Activated naive CD4-positive, alpha-beta T cell treated with anti-CD3 and anti-CD28 coated beads, Interleukin-2, amount 10 ng/mL, durations not matched to agents 7 days and 5 days (primary cell): ENCODE data around the gene SSBP4.
A peak's percentile ranks its signal among the peaks of the same experiment; 100 is the strongest.

ENCODE experiments used
- CTCF ChIA-PET: fragments of 350-600 bp; sonication (Branson Sonifier 250); formaldehyde crosslinking; loops from one replicate; lab custom pipeline; 2021; ENCODE audit warnings: antibody characterized with exemption; lab: Charles Lee
- DNase-seq: peaks from one replicate; pipeline ENCODE4 v3.0.0-alpha.2; 2020
- H3K27ac Mint-ChIP-seq: one replicate; pipeline ENCODE4 v1.8.0; 2021; ENCODE audit warnings: mild to moderate bottlenecking, moderate library complexity, mixed read lengths
- H3K27me3 Mint-ChIP-seq: one replicate; pipeline ENCODE4 v1.8.0; 2021; ENCODE audit warnings: mild to moderate bottlenecking, mixed read lengths
- H3K36me3 Mint-ChIP-seq: one replicate; pipeline ENCODE4 v1.8.0; 2021; ENCODE audit warnings: mixed read lengths
- H3K4me1 Mint-ChIP-seq: one replicate; pipeline ENCODE4 v1.8.0; 2021; ENCODE audit warnings: mixed read lengths
- H3K4me3 Mint-ChIP-seq: one replicate; pipeline ENCODE4 v1.8.0; 2021; ENCODE audit warnings: mild to moderate bottlenecking, moderate library complexity, mixed read lengths
- H3K9me3 Mint-ChIP-seq: one replicate; pipeline ENCODE4 v1.8.0; 2021; ENCODE audit warnings: mixed read lengths

The SSBP4 gene

GRCh38 chr19:18419699-18420460, 682 bp downstream of the SSBP4 start:
- H3K36me3 Mint-ChIP-seq = peaks cover 12% of the 10 kb centered on the region
- CTCF ChIA-PET = interaction anchor here (0.6 to 1.5 kb wide), 6 partner anchors 8 to 102 kb away, joined by 3 to 5 read pairs (median 3); no protein-coding TSS in a partner anchor
- no peaks in the 10 kb centered on the region for H3K9me3 Mint-ChIP-seq
- H3K4me1 Mint-ChIP-seq = peaks cover 85% of the 10 kb centered on the region
- H3K27me3 Mint-ChIP-seq = peaks cover 34% of the 10 kb centered on the region
- peak overlapping the region; percentile 95 for H3K4me3 Mint-ChIP-seq
- DNase-seq = peak; percentile 71
- peak overlapping the region; percentile 86 for H3K27ac Mint-ChIP-seq

- DNase-seq = no peak
- Mint-ChIP-seq H3K27ac (peak overlapping the region; percentile 86), H3K4me1 (peaks cover 83% of the 10 kb centered on the region), H3K36me3 (peaks cover 14% of the 10 kb centered on the region), H3K27me3 (peaks cover 26% of the 10 kb centered on the region), H3K9me3 (no peaks in the 10 kb centered on the region), H3K4me3 (peak overlapping the region; percentile 95)
- CTCF ChIA-PET = interaction anchor here (0.6 to 1.5 kb wide), 5 partner anchors 9 to 329 kb away, joined by 3 to 6 read pairs (median 3); no protein-coding TSS in a partner anchor
Observed at GRCh38 chr19:18420930-18421329, 1.7 kb downstream of the SSBP4 start.

GRCh38 chr19:18421371-18421959, 2.3 kb downstream of the SSBP4 start:
- peaks cover 21% of the 10 kb centered on the region for H3K27me3 Mint-ChIP-seq
- peaks cover 14% of the 10 kb centered on the region for H3K36me3 Mint-ChIP-seq
- peak overlapping the region; percentile 95 for H3K4me3 Mint-ChIP-seq
- H3K9me3 Mint-ChIP-seq = no peaks in the 10 kb centered on the region
- CTCF ChIA-PET = interaction anchor here (0.7 to 1.5 kb wide), 5 partner anchors 10 to 329 kb away, joined by 3 to 6 read pairs (median 3); no protein-coding TSS in a partner anchor
- peak overlapping the region; percentile 86 for H3K27ac Mint-ChIP-seq
- H3K4me1 Mint-ChIP-seq = peaks cover 80% of the 10 kb centered on the region
- DNase-seq = no peak

- H3K36me3 Mint-ChIP-seq = peaks cover 13% of the 10 kb centered on the region
Observed at GRCh38 chr19:18422530-18423191, 3.5 kb downstream of the SSBP4 start.

GRCh38 chr19:18423258-18424020, 4.2 kb downstream of the SSBP4 start:
- peaks cover 13% of the 10 kb centered on the region for H3K36me3 Mint-ChIP-seq
- no peaks in the 10 kb centered on the region for H3K9me3 Mint-ChIP-seq
- CTCF ChIA-PET = no interaction called here
- peaks cover 3% of the 10 kb centered on the region for H3K27me3 Mint-ChIP-seq
- H3K4me3 Mint-ChIP-seq = peak overlapping the region; percentile 37
- H3K4me1 Mint-ChIP-seq = peaks cover 70% of the 10 kb centered on the region
- no peak for DNase-seq
- H3K27ac Mint-ChIP-seq = peak overlapping the region; percentile 86

More at GRCh38 chr19:18422530-18423191, 3.5 kb downstream of the SSBP4 start:
- Mint-ChIP-seq H3K4me1 (peaks cover 74% of the 10 kb centered on the region), H3K4me3 (peak overlapping the region; percentile 37), H3K9me3 (no peaks in the 10 kb centered on the region), H3K27me3 (peaks cover 11% of the 10 kb centered on the region), H3K27ac (peak overlapping the region; percentile 86)
- CTCF ChIA-PET = interaction anchor here (1.2 to 1.5 kb wide), 2 partner anchors 23 to 35 kb away, joined by 3 to 6 read pairs; no protein-coding TSS in a partner anchor
- peak; percentile 66 for DNase-seq

GRCh38 chr19:18424122-18424889, 5.1 kb downstream of the SSBP4 start:
- CTCF ChIA-PET = no interaction called here
- Mint-ChIP-seq H3K9me3 (no peaks in the 10 kb centered on the region), H3K4me3 (no peak overlapping the region), H3K27me3 (no peaks in the 10 kb centered on the region), H3K27ac (peak overlapping the region; percentile 42), H3K36me3 (peaks cover 13% of the 10 kb centered on the region), H3K4me1 (peaks cover 69% of the 10 kb centered on the region)
- DNase-seq = no peak

- H3K4me1 Mint-ChIP-seq = peaks cover 76% of the 10 kb centered on the region
- peaks cover 13% of the 10 kb centered on the region for H3K36me3 Mint-ChIP-seq
- H3K4me3 Mint-ChIP-seq = no peak overlapping the region
- no peak for DNase-seq
- H3K27me3 Mint-ChIP-seq = no peaks in the 10 kb centered on the region
- no peaks in the 10 kb centered on the region for H3K9me3 Mint-ChIP-seq
- H3K27ac Mint-ChIP-seq = no peak overlapping the region
- CTCF ChIA-PET = no interaction called here
Observed at GRCh38 chr19:18424890-18425514, 5.8 kb downstream of the SSBP4 start.

GRCh38 chr19:18425515-18426415, 6.6 kb downstream of the SSBP4 start:
- Mint-ChIP-seq H3K4me1 (peaks cover 76% of the 10 kb centered on the region), H3K9me3 (no peaks in the 10 kb centered on the region), H3K27ac (peak overlapping the region; percentile 73), H3K36me3 (peaks cover 11% of the 10 kb centered on the region), H3K27me3 (no peaks in the 10 kb centered on the region), H3K4me3 (no peak overlapping the region)
- CTCF ChIA-PET = no interaction called here
- no peak for DNase-seq

GRCh38 chr19:18426416-18426767, 7.2 kb downstream of the SSBP4 start:
- H3K4me1 Mint-ChIP-seq = peaks cover 70% of the 10 kb centered on the region
- CTCF ChIA-PET = no interaction called here
- H3K27ac Mint-ChIP-seq = peak overlapping the region; percentile 28

GRCh38 chr19:18427080-18427742, 8.0 kb downstream of the SSBP4 start:
- CTCF ChIA-PET = no interaction called here
- Mint-ChIP-seq H3K9me3 (no peaks in the 10 kb centered on the region), H3K4me3 (no peak overlapping the region), H3K4me1 (peaks cover 63% of the 10 kb centered on the region), H3K27ac (no peak overlapping the region), H3K27me3 (no peaks in the 10 kb centered on the region), H3K36me3 (peaks cover 10% of the 10 kb centered on the region)
- DNase-seq = no peak

More at GRCh38 chr19:18426416-18426767, 7.2 kb downstream of the SSBP4 start:
- no peak for DNase-seq
- H3K4me3 Mint-ChIP-seq = no peak overlapping the region
- H3K36me3 Mint-ChIP-seq = peaks cover 11% of the 10 kb centered on the region
- no peaks in the 10 kb centered on the region for H3K9me3 Mint-ChIP-seq
- H3K27me3 Mint-ChIP-seq = no peaks in the 10 kb centered on the region

- no peak overlapping the region for H3K27ac Mint-ChIP-seq
- CTCF ChIA-PET = no interaction called here
- H3K9me3 Mint-ChIP-seq = no peaks in the 10 kb centered on the region
- no peak for DNase-seq
- peaks cover 61% of the 10 kb centered on the region for H3K4me1 Mint-ChIP-seq
- peaks cover 11% of the 10 kb centered on the region for H3K36me3 Mint-ChIP-seq
- no peaks in the 10 kb centered on the region for H3K27me3 Mint-ChIP-seq
- no peak overlapping the region for H3K4me3 Mint-ChIP-seq
Observed at GRCh38 chr19:18427743-18428113, 8.5 kb downstream of the SSBP4 start.
